GM18499 (cell line): ENCODE results near the gene NTM.
"Not testable (repeated sequence)": the region's sequence is repeated elsewhere in the genome, so short reads cannot be mapped to it uniquely, and the experiment has no call there.

Experiments used
- ATAC-seq: cut with Tn5 transposase; IDR thresholded peaks from one replicate; pipeline ENCODE4 v1.9.1; 2021; ENCODE audit warnings: moderate number of reproducible peaks; ENCODE audit not compliant: insufficient read depth, unreplicated experiment

Gene NTM

DNA sequence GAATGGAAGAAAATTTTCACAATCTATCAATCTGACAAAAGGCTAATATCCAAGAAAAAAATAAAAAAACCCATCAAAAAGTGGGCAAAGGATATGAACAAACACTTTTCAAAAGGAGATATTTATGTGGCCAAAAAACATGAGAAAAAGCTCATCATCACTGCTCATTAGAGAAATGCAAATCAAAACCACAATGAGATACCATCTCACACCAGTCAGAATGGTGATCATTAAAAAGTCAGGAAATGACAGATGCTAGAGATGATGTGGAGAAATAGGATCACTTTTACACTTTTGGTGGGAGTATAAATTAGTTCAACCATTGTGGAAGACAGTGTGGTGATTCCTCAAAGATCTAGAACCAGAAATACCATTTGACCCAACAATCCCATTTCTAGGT lies 999.7 kb downstream of the NTM start:
- ATAC-seq: not testable (repeated sequence)

DNA sequence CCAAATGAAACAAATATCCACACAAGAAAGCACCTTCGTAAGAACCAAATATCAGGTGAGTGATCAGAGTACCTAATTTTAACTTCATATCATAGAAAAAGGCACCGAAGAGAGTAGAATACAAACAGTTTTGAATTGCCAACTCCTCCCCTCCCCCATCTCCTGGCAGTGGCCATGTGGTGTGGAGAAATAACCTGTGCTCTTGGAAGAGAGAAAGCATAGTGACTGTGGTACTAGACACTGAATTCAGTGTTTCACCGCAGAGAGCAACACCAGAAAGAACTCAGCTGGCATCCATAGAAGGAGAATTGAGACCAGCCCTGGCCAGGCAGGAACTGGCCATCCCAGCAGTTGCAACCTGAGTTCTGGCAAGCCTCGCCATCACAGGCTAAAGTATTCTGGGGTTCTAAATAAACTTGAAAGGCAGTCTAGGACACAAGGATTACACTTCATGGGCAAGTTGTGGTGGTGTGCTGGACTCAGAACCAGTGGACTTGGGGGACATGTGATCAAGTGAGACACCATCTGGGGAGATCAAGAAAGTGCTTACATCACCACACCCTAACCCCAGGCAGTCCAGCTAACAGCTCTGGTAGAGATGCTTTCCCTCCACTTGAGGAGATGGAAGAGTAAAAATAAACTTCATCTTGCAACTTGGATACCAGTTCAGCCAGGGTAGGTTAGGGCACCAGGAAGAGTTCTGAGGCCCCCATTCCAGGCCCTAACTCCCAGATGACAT lies 1003.2 kb downstream of the NTM start:
- ATAC-seq: no peak

DNA sequence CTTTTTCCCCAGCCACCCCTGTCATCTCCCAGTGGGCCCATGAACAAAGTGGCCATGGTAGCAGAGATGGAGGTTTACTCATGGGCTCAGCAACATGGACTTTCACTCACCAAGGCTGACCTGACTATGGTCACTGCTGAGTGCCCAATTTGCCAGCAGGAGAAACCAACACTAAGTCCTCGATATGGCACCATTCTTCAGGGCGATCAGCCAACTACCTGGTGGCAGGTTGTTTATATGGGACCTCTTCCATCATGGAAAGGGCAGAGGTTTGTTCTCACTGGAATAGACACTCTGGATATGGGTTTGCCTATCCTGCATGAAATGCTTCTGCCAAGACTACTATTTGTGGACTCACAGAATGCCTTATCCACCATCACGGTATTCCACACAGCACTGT lies 1009.1 kb downstream of the NTM start:
- no peak for ATAC-seq
